ENCODE measurements around the gene OR7G1. TPM values are rescaled to one million over a fixed set of nuclear protein-coding genes. Genes with fewer than 3 reads are reported as not detected.

The OR7G1 gene, protein sequence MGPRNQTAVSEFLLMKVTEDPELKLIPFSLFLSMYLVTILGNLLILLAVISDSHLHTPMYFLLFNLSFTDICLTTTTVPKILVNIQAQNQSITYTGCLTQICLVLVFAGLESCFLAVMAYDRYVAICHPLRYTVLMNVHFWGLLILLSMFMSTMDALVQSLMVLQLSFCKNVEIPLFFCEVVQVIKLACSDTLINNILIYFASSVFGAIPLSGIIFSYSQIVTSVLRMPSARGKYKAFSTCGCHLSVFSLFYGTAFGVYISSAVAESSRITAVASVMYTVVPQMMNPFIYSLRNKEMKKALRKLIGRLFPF
- total RNA-seq (not detected), total RNA-seq (0 to 0.05 (median 0) reads per million in 29 experiments)
- total RNA-seq (2013): not detected

DNA sequence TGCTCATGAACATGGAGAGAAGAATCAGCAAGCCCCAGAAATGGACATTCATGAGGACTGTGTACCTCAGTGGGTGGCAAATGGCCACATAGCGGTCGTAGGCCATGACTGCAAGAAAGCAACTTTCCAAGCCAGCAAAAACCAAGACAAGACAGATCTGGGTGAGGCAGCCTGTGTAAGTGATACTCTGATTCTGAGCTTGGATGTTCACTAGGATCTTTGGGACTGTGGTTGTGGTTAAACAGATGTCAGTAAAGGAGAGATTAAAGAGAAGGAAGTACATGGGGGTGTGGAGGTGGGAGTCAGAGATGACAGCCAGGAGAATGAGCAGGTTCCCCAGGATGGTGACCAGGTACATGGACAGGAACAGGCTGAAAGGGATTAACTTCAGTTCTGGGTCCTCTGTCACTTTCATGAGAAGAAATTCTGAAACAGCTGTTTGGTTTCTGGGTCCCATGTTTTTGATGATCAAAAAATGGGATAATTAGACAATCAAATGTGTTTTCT, at the start of gene OR7G1:
Gene OR7G1 (minus strand): TSS at position 457 of the 507 bp plus-strand sequence. CDS start 0 bp downstream, at position 457.
- H3K4me1 Mint-ChIP-seq: no peaks in the 10 kb centered on the region
- ATAC-seq (replicated peaks in 1 of 4) (no peak), DNase-seq (no peak)
- H3K36me3 Mint-ChIP-seq: no peaks in the 10 kb centered on the region
- POLR2A ChIA-PET: no interaction called here
- Histone ChIP-seq H3K36me3 (ENCODE audit: control insufficient read depth in 2 of 2, extremely low read depth in 1 of 2, insufficient read depth in 1 of 2, low read length in 1 of 2) (no peaks in the 10 kb centered on the region), H3K27me3 (replicated peaks in 1 of 2; ENCODE audit: control insufficient read depth in 2 of 2, extremely low read depth in 1 of 2, insufficient read depth in 2 of 2, low read length in 1 of 2) (peaks cover 0 to 8% of the 10 kb centered on the region in 2 experiments), H3K4me3 (ENCODE audit: control insufficient read depth in 1 of 2, extremely low read depth in 1 of 2, low read length in 1 of 2) (no peak within 1 kb of the TSS), H3K9me3 (no peaks in the 10 kb centered on the region), H3K27ac (ENCODE audit: low read length) (no peak within 1 kb of the TSS), H3K4me1 (ENCODE audit: control insufficient read depth in 1 of 2, extremely low read depth in 1 of 2, insufficient read depth in 2 of 2, low read length in 2 of 2) (no peaks in the 10 kb centered on the region)
- H3K27me3 Mint-ChIP-seq: peaks cover 23 to 26% of the 10 kb centered on the region in 2 donors
- CTCF ChIA-PET: interaction anchor here in 1 of 2 donors (0.5 kb wide), 1 partner anchor 848 kb away, joined by 4 read pairs; no protein-coding TSS in a partner anchor
- no peak within 1 kb of the TSS for H3K27ac Mint-ChIP-seq
- WGBS (ENCODE audit: insufficient coverage): 94% methylated on average over 2 of the region's 2 CpGs
- H3K9me3 Mint-ChIP-seq: no peaks in the 10 kb centered on the region
- H3K4me3 Mint-ChIP-seq: no peak within 1 kb of the TSS

DNA sequence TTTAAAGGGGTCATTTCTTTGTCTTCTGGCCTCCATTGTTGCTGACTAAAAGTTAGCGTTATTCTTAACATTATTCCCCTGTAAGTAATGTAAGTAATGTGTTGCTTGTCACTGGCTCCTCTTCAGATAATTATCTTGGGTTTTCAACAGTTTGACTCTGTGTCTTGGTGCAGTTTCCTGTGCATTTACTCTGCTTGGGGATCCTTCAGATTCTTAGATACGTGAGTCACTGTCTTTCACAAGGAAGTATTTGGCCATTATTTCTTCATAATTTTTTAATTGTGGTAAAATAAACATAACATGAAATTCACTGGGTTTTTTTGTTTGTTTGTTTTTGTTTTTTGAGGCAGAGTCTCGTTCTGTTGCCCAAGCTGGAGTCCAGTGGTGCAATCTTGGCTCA, 49.7 kb upstream of the OR7G1 start:
- no peaks in the 10 kb centered on the region for H3K27me3 Mint-ChIP-seq
- peaks cover 0 to 16% (median 10%) of the 10 kb centered on the region in 3 donors for H3K9me3 Mint-ChIP-seq
- Histone ChIP-seq H3K27me3 (replicated peaks in 1 of 2; ENCODE audit: control insufficient read depth in 2 of 2, extremely low read depth in 1 of 2, insufficient read depth in 2 of 2, low read length in 1 of 2) (no peaks in the 10 kb centered on the region), H3K36me3 (ENCODE audit: control insufficient read depth in 2 of 2, extremely low read depth in 1 of 2, insufficient read depth in 1 of 2, low read length in 1 of 2) (peaks cover 22 to 46% of the 10 kb centered on the region in 2 donors), H3K4me1 (ENCODE audit: control insufficient read depth in 1 of 2, extremely low read depth in 1 of 2, insufficient read depth in 2 of 2, low read length in 2 of 2) (no peaks in the 10 kb centered on the region), H3K4me3 (ENCODE audit: control insufficient read depth in 1 of 2, extremely low read depth in 1 of 2, low read length in 1 of 2) (no peak overlapping the region), H3K27ac (ENCODE audit: low read length) (no peak overlapping the region), H3K9me3 (peaks cover 14% of the 10 kb centered on the region)
- no peak for DNase-seq
- H3K36me3 Mint-ChIP-seq: peaks cover 71% of the 10 kb centered on the region
- no peaks in the 10 kb centered on the region for H3K4me1 Mint-ChIP-seq
- no peak for ATAC-seq (replicated peaks in 1 of 4)
- CTCF ChIA-PET: no interaction called here
- 100% methylated on average over 1 of the region's 3 CpGs for WGBS (ENCODE audit: insufficient coverage)
- no peak overlapping the region for H3K27ac Mint-ChIP-seq
- POLR2A ChIA-PET: no interaction called here
- H3K4me3 Mint-ChIP-seq: no peak overlapping the region

DNA sequence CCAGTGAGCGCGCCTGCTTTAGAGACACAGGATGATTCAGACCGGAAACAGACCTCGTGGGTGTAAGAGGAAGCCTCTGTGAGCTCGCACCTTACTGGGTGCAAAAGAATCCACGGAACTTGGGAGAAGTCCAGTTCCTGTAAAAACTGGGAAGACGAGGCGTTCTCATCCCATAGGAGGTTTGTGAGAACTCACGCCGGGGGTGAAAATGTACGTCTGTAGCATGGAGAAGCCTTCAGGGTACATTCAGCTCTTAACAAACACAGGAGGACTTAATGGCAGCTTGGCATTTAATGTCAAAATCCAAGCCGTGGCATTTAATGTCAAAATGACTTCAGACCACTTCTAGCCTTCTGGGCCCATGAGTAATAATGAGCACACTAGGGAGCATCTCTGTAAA, 45.9 kb upstream of the OR7G1 start:
- no peak overlapping the region for H3K4me3 Mint-ChIP-seq
- CTCF ChIA-PET: no interaction called here
- H3K9me3 ChIP-seq: peaks cover 20% of the 10 kb centered on the region
- no peak overlapping the region for H3K27ac ChIP-seq (ENCODE audit: low read length)
- H3K27me3 ChIP-seq (replicated peaks in 1 of 2; ENCODE audit: control insufficient read depth in 2 of 2, extremely low read depth in 1 of 2, insufficient read depth in 2 of 2, low read length in 1 of 2): no peaks in the 10 kb centered on the region
- H3K9me3 Mint-ChIP-seq: peaks cover 3 to 15% (median 10%) of the 10 kb centered on the region in 3 donors
- POLR2A ChIA-PET: no interaction called here
- ATAC-seq (replicated peaks in 1 of 4) (no peak), DNase-seq (no peak)
- peaks cover 94% of the 10 kb centered on the region for H3K36me3 Mint-ChIP-seq
- H3K4me1 ChIP-seq (ENCODE audit: control insufficient read depth in 1 of 2, extremely low read depth in 1 of 2, insufficient read depth in 2 of 2, low read length in 2 of 2): no peaks in the 10 kb centered on the region
- H3K27me3 Mint-ChIP-seq: no peaks in the 10 kb centered on the region
- 95% methylated on average over 12 of the region's 12 CpGs for WGBS (ENCODE audit: insufficient coverage)
- peaks cover 0 to 4% (median 0%) of the 10 kb centered on the region in 3 donors for H3K4me1 Mint-ChIP-seq
- peak overlapping the region in 1 of 2 donors; percentile 49 for H3K4me3 ChIP-seq (ENCODE audit: control insufficient read depth in 1 of 2, extremely low read depth in 1 of 2, low read length in 1 of 2)
- no peak overlapping the region for H3K27ac Mint-ChIP-seq
- H3K36me3 ChIP-seq (ENCODE audit: control insufficient read depth in 2 of 2, extremely low read depth in 1 of 2, insufficient read depth in 1 of 2, low read length in 1 of 2): peaks cover 39 to 82% of the 10 kb centered on the region in 2 donors

DNA sequence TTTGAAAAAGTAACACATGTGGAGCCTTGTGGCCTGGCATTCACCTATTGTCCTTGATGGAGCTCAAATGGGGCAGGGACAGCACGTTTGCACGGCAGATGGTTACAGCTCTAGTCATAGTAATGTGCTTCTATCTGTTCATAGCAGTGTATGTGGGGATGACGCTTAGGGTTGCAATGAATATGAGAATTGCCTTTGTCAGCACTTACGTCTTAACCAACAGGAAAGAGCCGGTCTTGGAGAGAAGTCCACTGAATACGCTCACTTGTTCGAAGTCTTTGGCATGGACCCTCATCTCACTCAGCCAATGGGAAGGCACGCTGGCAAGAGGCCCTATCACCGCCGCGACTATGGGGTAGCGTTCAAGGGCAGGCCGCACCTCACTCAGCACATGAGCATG, 44.3 kb upstream of the OR7G1 start:
- Histone ChIP-seq H3K27ac (ENCODE audit: low read length) (no peak overlapping the region), H3K9me3 (peaks cover 20% of the 10 kb centered on the region), H3K4me1 (ENCODE audit: control insufficient read depth in 1 of 2, extremely low read depth in 1 of 2, insufficient read depth in 2 of 2, low read length in 2 of 2) (no peaks in the 10 kb centered on the region), H3K4me3 (ENCODE audit: control insufficient read depth in 1 of 2, extremely low read depth in 1 of 2, low read length in 1 of 2) (peak overlapping the region in 1 of 2 donors; percentile 49), H3K27me3 (replicated peaks in 1 of 2; ENCODE audit: control insufficient read depth in 2 of 2, extremely low read depth in 1 of 2, insufficient read depth in 2 of 2, low read length in 1 of 2) (no peaks in the 10 kb centered on the region), H3K36me3 (ENCODE audit: control insufficient read depth in 2 of 2, extremely low read depth in 1 of 2, insufficient read depth in 1 of 2, low read length in 1 of 2) (peaks cover 37 to 87% of the 10 kb centered on the region in 2 donors)
- peaks cover 6 to 18% (median 8%) of the 10 kb centered on the region in 3 donors for H3K4me1 Mint-ChIP-seq
- WGBS (ENCODE audit: insufficient coverage): 100% methylated on average over 9 of the region's 13 CpGs
- ATAC-seq (replicated peaks in 1 of 4) (no peak), DNase-seq (no peak)
- no peak overlapping the region for H3K27ac Mint-ChIP-seq
- ChIA-PET POLR2A (no interaction called here), CTCF (interaction anchor here in 1 of 2 donors (0.6 kb wide), 1 partner anchor 26 kb away, joined by 3 read pairs; no protein-coding TSS in a partner anchor)
- no peak overlapping the region for H3K4me3 Mint-ChIP-seq
- peaks cover 96% of the 10 kb centered on the region for H3K36me3 Mint-ChIP-seq
- peaks cover 3 to 19% (median 7%) of the 10 kb centered on the region in 3 donors for H3K9me3 Mint-ChIP-seq
- H3K27me3 Mint-ChIP-seq: no peaks in the 10 kb centered on the region

DNA sequence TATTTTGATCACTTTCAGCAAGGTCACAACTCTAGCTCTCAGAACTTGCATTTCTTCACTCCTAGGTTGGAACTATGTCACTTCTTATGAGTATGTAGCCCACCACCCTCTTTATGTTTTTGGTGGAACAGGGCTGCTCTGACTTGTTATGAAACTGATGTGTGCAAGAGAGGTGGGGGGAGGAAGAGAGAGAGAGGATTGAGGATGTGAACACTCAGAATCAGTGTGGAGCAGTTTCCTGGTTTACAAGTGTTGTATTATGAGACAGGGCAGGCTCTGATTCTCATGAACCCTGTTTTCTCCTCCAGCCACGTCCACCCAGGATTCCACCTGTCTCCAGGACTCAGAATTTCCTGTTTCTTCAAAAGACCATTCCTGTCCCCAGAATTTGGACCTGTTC, 40.7 kb upstream of the OR7G1 start:
- no peak for DNase-seq
- no peaks in the 10 kb centered on the region for H3K27me3 Mint-ChIP-seq
- H3K4me3 Mint-ChIP-seq: no peak overlapping the region
- H3K36me3 Mint-ChIP-seq: peaks cover 95% of the 10 kb centered on the region
- H3K4me1 Mint-ChIP-seq: peaks cover 31 to 44% (median 38%) of the 10 kb centered on the region in 3 donors
- Histone ChIP-seq H3K27ac (ENCODE audit: low read length) (no peak overlapping the region), H3K27me3 (replicated peaks in 1 of 2; ENCODE audit: control insufficient read depth in 2 of 2, extremely low read depth in 1 of 2, insufficient read depth in 2 of 2, low read length in 1 of 2) (no peaks in the 10 kb centered on the region), H3K9me3 (peaks cover 16% of the 10 kb centered on the region), H3K36me3 (ENCODE audit: control insufficient read depth in 2 of 2, extremely low read depth in 1 of 2, insufficient read depth in 1 of 2, low read length in 1 of 2) (peaks cover 30 to 69% of the 10 kb centered on the region in 2 donors), H3K4me1 (ENCODE audit: control insufficient read depth in 1 of 2, extremely low read depth in 1 of 2, insufficient read depth in 2 of 2, low read length in 2 of 2) (no peaks in the 10 kb centered on the region), H3K4me3 (ENCODE audit: control insufficient read depth in 1 of 2, extremely low read depth in 1 of 2, low read length in 1 of 2) (no peak overlapping the region)
- no peak overlapping the region for H3K27ac Mint-ChIP-seq
- POLR2A ChIA-PET: no interaction called here
- no peak for ATAC-seq (replicated peaks in 1 of 4)
- WGBS (ENCODE audit: insufficient coverage): no CpG with 5 or more reads among the region's 1 CpG
- CTCF ChIA-PET: no interaction called here
- peaks cover 7 to 25% (median 7%) of the 10 kb centered on the region in 3 donors for H3K9me3 Mint-ChIP-seq

DNA sequence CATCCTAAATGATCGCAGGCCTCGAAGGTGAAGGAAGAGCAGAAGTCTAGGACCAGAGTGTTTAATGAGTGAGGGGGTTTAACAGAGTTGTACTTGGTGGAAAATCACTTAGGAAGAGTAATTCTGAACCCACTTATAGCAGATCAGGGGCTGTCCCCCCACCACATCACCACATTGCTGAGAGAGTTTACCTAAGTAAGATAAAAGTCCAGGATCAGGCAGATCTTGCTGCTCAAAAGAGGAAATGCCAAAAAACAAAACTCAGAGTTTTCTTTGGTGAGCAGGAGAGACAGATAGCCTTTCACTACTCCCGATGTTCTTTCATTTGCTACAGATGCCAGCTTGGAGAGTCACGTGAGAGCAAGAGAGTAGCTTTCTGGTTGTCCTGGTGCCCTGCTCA, 40.0 kb upstream of the OR7G1 start:
- ChIA-PET CTCF (no interaction called here), POLR2A (no interaction called here)
- H3K27ac Mint-ChIP-seq: peak overlapping the region; percentile 36 to 44
- DNase-seq: no peak
- Histone ChIP-seq H3K9me3 (peaks cover 11% of the 10 kb centered on the region), H3K27ac (ENCODE audit: low read length) (no peak overlapping the region), H3K4me3 (ENCODE audit: control insufficient read depth in 1 of 2, extremely low read depth in 1 of 2, low read length in 1 of 2) (no peak overlapping the region), H3K27me3 (replicated peaks in 1 of 2; ENCODE audit: control insufficient read depth in 2 of 2, extremely low read depth in 1 of 2, insufficient read depth in 2 of 2, low read length in 1 of 2) (no peaks in the 10 kb centered on the region), H3K4me1 (ENCODE audit: control insufficient read depth in 1 of 2, extremely low read depth in 1 of 2, insufficient read depth in 2 of 2, low read length in 2 of 2) (peaks cover 0 to 5% of the 10 kb centered on the region in 2 experiments), H3K36me3 (ENCODE audit: control insufficient read depth in 2 of 2, extremely low read depth in 1 of 2, insufficient read depth in 1 of 2, low read length in 1 of 2) (peaks cover 23 to 62% of the 10 kb centered on the region in 2 donors)
- 89% methylated on average over 2 of the region's 4 CpGs for WGBS (ENCODE audit: insufficient coverage)
- no peak for ATAC-seq (replicated peaks in 1 of 4)
- peaks cover 95% of the 10 kb centered on the region for H3K36me3 Mint-ChIP-seq
- no peak overlapping the region for H3K4me3 Mint-ChIP-seq
- H3K9me3 Mint-ChIP-seq: peaks cover 7 to 20% (median 13%) of the 10 kb centered on the region in 3 donors
- H3K27me3 Mint-ChIP-seq: no peaks in the 10 kb centered on the region
- H3K4me1 Mint-ChIP-seq: peaks cover 38 to 52% (median 45%) of the 10 kb centered on the region in 3 donors
